ENCODE measurements around the gene KRTAP9-4.
A peak's percentile ranks its signal among the peaks of the same experiment; 100 is the strongest.

KRTAP9-4 gene

GRCh38 chr17:41212524-41213169, 36.8 kb upstream of the KRTAP9-4 start (continued):
- TF ChIP-seq PRDM2 (tag by site-specific recombination; IDR thresholded peaks at IDR 0.05; ENCODE audit: borderline replicate concordance) (no peak), TCF7L2 (IDR thresholded peaks at IDR 0.05; ENCODE audit: borderline replicate concordance, low read depth, low read length) (no peak), ZNF146 (tag by site-specific recombination; IDR thresholded peaks at IDR 0.05) (no peak)

GRCh38 chr17:41215681-41216080, 33.8 kb upstream of the KRTAP9-4 start:
- Histone ChIP-seq H3K4me3 (ENCODE audit: low read depth, low read length) (no peak overlapping the region), H3K9me3 (ENCODE audit: control insufficient read depth, insufficient read depth, low read depth, low read length) (no peaks in the 10 kb centered on the region), H3K36me3 (ENCODE audit: control insufficient read depth in 2 of 2, insufficient read depth in 1 of 2, low read length in 2 of 2) (no peaks in the 10 kb centered on the region), H3K4me1 (ENCODE audit: control insufficient read depth, insufficient read depth, low read length) (peaks cover 4% of the 10 kb centered on the region; the same call in 1 of the 2 replicates), H3K27ac (ENCODE audit: extremely low read depth, low read depth, low read length) (no peak overlapping the region)
- CTCF ChIA-PET: interaction anchor here (1.0 kb wide), 1 partner anchor 18 kb away, joined by 4 read pairs; no protein-coding TSS in a partner anchor
- peak; percentile 69; the same call in 1 of the 2 replicates for TF ChIP-seq ZNF146 (tag by site-specific recombination; IDR thresholded peaks at IDR 0.05)
- no peak for TF ChIP-seq ZBTB6 (tag by site-specific recombination; IDR thresholded peaks at IDR 0.05)
- POLR2A ChIA-PET: no interaction called here

- H3K27ac ChIP-seq (ENCODE audit: extremely low read depth, low read depth, low read length): no peak overlapping the region
- ChIA-PET CTCF (no interaction called here), POLR2A (no interaction called here)
- no peak overlapping the region for H3K4me3 ChIP-seq (ENCODE audit: low read depth, low read length)
- H3K9me3 ChIP-seq (ENCODE audit: control insufficient read depth, insufficient read depth, low read depth, low read length): no peaks in the 10 kb centered on the region
- H3K4me1 ChIP-seq (ENCODE audit: control insufficient read depth, insufficient read depth, low read length): no peaks in the 10 kb centered on the region
- no peaks in the 10 kb centered on the region for H3K36me3 ChIP-seq (ENCODE audit: control insufficient read depth in 2 of 2, insufficient read depth in 1 of 2, low read length in 2 of 2)
- TF ChIP-seq ZNF175 (tag by site-specific recombination; IDR thresholded peaks at IDR 0.05): no peak
- no peak for TF ChIP-seq ZNF791 (tag by site-specific recombination; IDR thresholded peaks at IDR 0.05)
- TF ChIP-seq ZNF23 (tag by site-specific recombination; IDR thresholded peaks at IDR 0.05; ENCODE audit: borderline replicate concordance): no peak
- no peak for TF ChIP-seq GLI2 (tag by site-specific recombination; IDR thresholded peaks at IDR 0.05; ENCODE audit: borderline replicate concordance, low read depth)
- TF ChIP-seq ZNF223 (tag by site-specific recombination; IDR thresholded peaks at IDR 0.05): no peak
- no peak for TF ChIP-seq ZNF501 (tag by site-specific recombination; IDR thresholded peaks at IDR 0.05)
- no peak for TF ChIP-seq PRDM6 (tag by site-specific recombination; IDR thresholded peaks at IDR 0.05)
- no peak for TF ChIP-seq KLF17 (tag by site-specific recombination; IDR thresholded peaks at IDR 0.05)
- TF ChIP-seq BCL6B (tag by site-specific recombination; IDR thresholded peaks at IDR 0.05): no peak
- no peak for TF ChIP-seq HOXD13 (CRISPR knock-in tag; IDR thresholded peaks at IDR 0.05; ENCODE audit: borderline replicate concordance)
- no peak for TF ChIP-seq IKZF3 (tag by site-specific recombination; IDR thresholded peaks at IDR 0.05)
- TF ChIP-seq OVOL3 (tag by site-specific recombination; IDR thresholded peaks at IDR 0.05): no peak
- TF ChIP-seq ZNF146 (tag by site-specific recombination; IDR thresholded peaks at IDR 0.05): no peak
- TF ChIP-seq ZFP41 (tag by site-specific recombination; IDR thresholded peaks at IDR 0.05; ENCODE audit: borderline replicate concordance): no peak
- no peak for TF ChIP-seq ZNF621 (tag by site-specific recombination; IDR thresholded peaks at IDR 0.05)
- TF ChIP-seq PBX3 (CRISPR knock-in tag; IDR thresholded peaks at IDR 0.05): no peak
Observed at GRCh38 chr17:41223821-41224220, 25.7 kb upstream of the KRTAP9-4 start.
